Neural progenitor cell (in vitro differentiated cells): Measurements from ENCODE around the gene SDK1. TPM values are rescaled to one million over a fixed set of nuclear protein-coding genes. Genes with fewer than 3 reads are reported as not detected.

Experiments used
- DNase-seq: peaks from one replicate; pipeline ENCODE4 v3.0.0-alpha.2; 2016; ENCODE audit warnings: low spot score
- H2AFZ ChIP-seq: fragments of 200-600 bp; sonication (generic); replicated peaks from 2 replicates; pipeline ENCODE4 v1.6.1; 2016; ENCODE audit warnings: antibody characterized with exemption
- H3F3A ChIP-seq: fragments of 200-600 bp; sonication (generic); 2 replicates; pipeline ENCODE4 v1.6.1; 2016; ENCODE audit warnings: antibody characterized with exemption, low read depth
- H3K27ac ChIP-seq: fragments of 200-600 bp; sonication (generic); 2 replicates; pipeline ENCODE4 v1.5.1; 2016; ENCODE audit warnings: mild to moderate bottlenecking
- H3K27me3 ChIP-seq: fragments of 200-600 bp; sonication (generic); 2 replicates; pipeline ENCODE4 v1.6.1; 2016; ENCODE audit warnings: mild to moderate bottlenecking, moderate library complexity
- H3K36me3 ChIP-seq: fragments of 200-600 bp; sonication (generic); 2 replicates; pipeline ENCODE4 v1.5.1; 2016
- H3K4me1 ChIP-seq: fragments of 200-600 bp; sonication (generic); 2 replicates; pipeline ENCODE4 v1.6.1; 2016; ENCODE audit warnings: mixed run types
- H3K4me2 ChIP-seq: fragments of 200-600 bp; sonication (generic); 2 replicates; pipeline ENCODE4 v1.6.1; 2016
- H3K4me3 ChIP-seq: fragments of 200-600 bp; sonication (generic); 2 replicates; pipeline ENCODE4 v1.5.1; 2016
- H3K79me2 ChIP-seq: fragments of 200-600 bp; sonication (generic); 2 replicates; pipeline ENCODE4 v1.6.1; 2016; ENCODE audit warnings: low read depth
- H3K9ac ChIP-seq: fragments of 200-600 bp; sonication (generic); 2 replicates; pipeline ENCODE4 v1.6.1; 2016
- H3K9me3 ChIP-seq: fragments of 200-600 bp; sonication (generic); 2 replicates; pipeline ENCODE4 v1.5.1; 2016; ENCODE audit warnings: low read depth
- H4K20me1 ChIP-seq: fragments of 200-600 bp; sonication (generic); 2 replicates; pipeline ENCODE4 v1.6.1; 2016; ENCODE audit warnings: low read depth
- H3K27ac Mint-ChIP-seq: 3 replicates; pipeline ENCODE4 v1.8.0; 2021; ENCODE audit warnings: mixed read lengths
- H3K27me3 Mint-ChIP-seq: 2 replicates; pipeline ENCODE4 v1.8.0; 2022; ENCODE audit warnings: low read depth, mild to moderate bottlenecking, inconsistent platforms, moderate library complexity, mixed read lengths; ENCODE audit not compliant: insufficient read depth
- H3K36me3 Mint-ChIP-seq: 3 replicates; pipeline ENCODE4 v1.8.0; 2021; ENCODE audit warnings: mixed read lengths
- H3K4me1 Mint-ChIP-seq: 3 replicates; pipeline ENCODE4 v1.8.0; 2021; ENCODE audit warnings: mixed read lengths
- H3K4me3 Mint-ChIP-seq: 3 replicates; pipeline ENCODE4 v1.8.0; 2021; ENCODE audit warnings: mild to moderate bottlenecking, moderate library complexity, mixed read lengths
- H3K9me3 Mint-ChIP-seq: 3 replicates; pipeline ENCODE4 v1.8.0; 2020; ENCODE audit warnings: mixed read lengths
- EZH2 ChIP-seq: fragments of 200-600 bp; sonication (generic); IDR thresholded peaks from 2 replicates; pipeline ENCODE4 v1.6.1; 2017; ENCODE audit warnings: antibody characterized with exemption, mild to moderate bottlenecking, moderate library complexity
- EZH2phosphoT487 ChIP-seq: fragments of 200-600 bp; sonication (generic); IDR thresholded peaks from 2 replicates; pipeline ENCODE4 v1.6.1; 2017; ENCODE audit warnings: antibody characterized with exemption
- total RNA-seq: library from RNA; depleted of rRNA; stranded (reverse); fragments of >200 nt; gene quantifications from 2 replicates; pipeline ENCODE4 v1.2.3, GENCODE V29; 2015; ENCODE audit warnings: low replicate concordance
- TF ChIP-seq, protein P1 (sequence below): fragments of 200-600 bp; sonication (generic); IDR thresholded peaks from 2 replicates; pipeline ENCODE4 v1.5.1; 2017; ENCODE audit warnings: antibody characterized with exemption, mild to moderate bottlenecking

The SDK1 gene
- total RNA-seq, 1 donor from 2014 or later, result 4.9 TPM

DNA sequence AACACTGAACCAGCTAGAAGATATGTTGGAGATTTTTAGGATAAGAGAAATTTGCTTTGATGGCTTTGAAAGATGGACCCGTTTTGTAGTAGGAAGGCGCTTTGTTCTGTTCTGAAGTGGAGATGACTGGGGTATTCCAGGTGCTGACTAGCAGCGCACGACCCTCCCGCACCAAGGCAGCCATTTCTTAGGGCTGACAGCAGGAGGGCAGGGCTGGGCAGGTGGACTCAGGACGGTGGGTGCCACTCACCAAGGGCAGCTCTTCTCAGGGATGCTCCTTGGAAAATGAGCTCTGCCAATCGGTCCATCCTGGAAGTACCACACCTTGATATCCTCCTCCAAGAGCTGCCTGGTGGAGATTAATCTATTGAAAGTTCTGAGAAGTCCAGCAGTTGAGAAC lies 917.4 kb downstream of the SDK1 start:
- Mint-ChIP-seq H3K27me3 (peaks cover 2% of the 10 kb centered on the region), H3K9me3 (peaks cover 2% of the 10 kb centered on the region), H3K4me1 (peaks cover 3% of the 10 kb centered on the region), H3K27ac (no peak overlapping the region), H3K4me3 (no peak overlapping the region), H3K36me3 (peaks cover 13% of the 10 kb centered on the region)
- no peak for DNase-seq
- Histone ChIP-seq H3K79me2 (no peaks in the 10 kb centered on the region), H3K9me3 (no peaks in the 10 kb centered on the region), H3K27ac (no peak overlapping the region), H3K4me3 (no peak overlapping the region), H3K4me1 (no peaks in the 10 kb centered on the region), H3K9ac (no peak overlapping the region), H3K36me3 (no peaks in the 10 kb centered on the region), H3F3A (no peaks in the 10 kb centered on the region), H3K27me3 (no peaks in the 10 kb centered on the region), H3K4me2 (no peak overlapping the region), H2AFZ (no peak overlapping the region), H4K20me1 (no peaks in the 10 kb centered on the region)
- TF ChIP-seq EZH2, result no peak
- no peak for TF ChIP-seq EZH2phosphoT487
- TF ChIP-seq, protein P1, sequence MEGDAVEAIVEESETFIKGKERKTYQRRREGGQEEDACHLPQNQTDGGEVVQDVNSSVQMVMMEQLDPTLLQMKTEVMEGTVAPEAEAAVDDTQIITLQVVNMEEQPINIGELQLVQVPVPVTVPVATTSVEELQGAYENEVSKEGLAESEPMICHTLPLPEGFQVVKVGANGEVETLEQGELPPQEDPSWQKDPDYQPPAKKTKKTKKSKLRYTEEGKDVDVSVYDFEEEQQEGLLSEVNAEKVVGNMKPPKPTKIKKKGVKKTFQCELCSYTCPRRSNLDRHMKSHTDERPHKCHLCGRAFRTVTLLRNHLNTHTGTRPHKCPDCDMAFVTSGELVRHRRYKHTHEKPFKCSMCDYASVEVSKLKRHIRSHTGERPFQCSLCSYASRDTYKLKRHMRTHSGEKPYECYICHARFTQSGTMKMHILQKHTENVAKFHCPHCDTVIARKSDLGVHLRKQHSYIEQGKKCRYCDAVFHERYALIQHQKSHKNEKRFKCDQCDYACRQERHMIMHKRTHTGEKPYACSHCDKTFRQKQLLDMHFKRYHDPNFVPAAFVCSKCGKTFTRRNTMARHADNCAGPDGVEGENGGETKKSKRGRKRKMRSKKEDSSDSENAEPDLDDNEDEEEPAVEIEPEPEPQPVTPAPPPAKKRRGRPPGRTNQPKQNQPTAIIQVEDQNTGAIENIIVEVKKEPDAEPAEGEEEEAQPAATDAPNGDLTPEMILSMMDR, result no peak

DNA sequence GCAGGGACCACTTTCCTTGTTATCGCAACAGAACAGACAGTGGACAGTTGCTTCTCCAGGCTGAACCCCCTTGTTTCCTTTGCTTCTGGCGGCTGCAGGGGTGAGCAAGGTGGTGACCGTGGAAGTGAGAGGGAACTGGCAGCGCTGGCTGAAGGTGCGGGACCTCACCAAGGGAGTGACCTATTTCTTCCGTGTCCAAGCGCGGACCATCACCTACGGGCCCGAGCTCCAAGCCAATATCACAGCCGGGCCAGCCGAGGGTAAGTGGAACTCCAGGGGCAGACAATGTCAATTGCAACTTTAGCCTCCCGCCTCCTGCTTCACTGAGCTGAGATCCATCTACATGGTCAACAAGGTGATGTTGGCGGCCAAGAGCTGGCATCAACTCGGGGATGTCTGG lies 919.0 kb downstream of the SDK1 start:
- peaks cover 18% of the 10 kb centered on the region for H3K36me3 Mint-ChIP-seq
- peaks cover 2% of the 10 kb centered on the region for H3K27me3 Mint-ChIP-seq
- H3K9me3 Mint-ChIP-seq, result peaks cover 2% of the 10 kb centered on the region
- Histone ChIP-seq H3K4me3 (no peak overlapping the region), H3K36me3 (no peaks in the 10 kb centered on the region), H3F3A (no peaks in the 10 kb centered on the region), H3K4me2 (no peak overlapping the region), H2AFZ (no peak overlapping the region), H3K27me3 (no peaks in the 10 kb centered on the region), H4K20me1 (no peaks in the 10 kb centered on the region), H3K79me2 (no peaks in the 10 kb centered on the region), H3K9me3 (no peaks in the 10 kb centered on the region), H3K4me1 (no peaks in the 10 kb centered on the region), H3K27ac (no peak overlapping the region), H3K9ac (no peak overlapping the region)
- no peak for DNase-seq
- H3K4me1 Mint-ChIP-seq, result peaks cover 2% of the 10 kb centered on the region
- TF ChIP-seq EZH2, result no peak
- TF ChIP-seq EZH2phosphoT487, result no peak
- no peak overlapping the region for H3K27ac Mint-ChIP-seq
- H3K4me3 Mint-ChIP-seq, result no peak overlapping the region

DNA sequence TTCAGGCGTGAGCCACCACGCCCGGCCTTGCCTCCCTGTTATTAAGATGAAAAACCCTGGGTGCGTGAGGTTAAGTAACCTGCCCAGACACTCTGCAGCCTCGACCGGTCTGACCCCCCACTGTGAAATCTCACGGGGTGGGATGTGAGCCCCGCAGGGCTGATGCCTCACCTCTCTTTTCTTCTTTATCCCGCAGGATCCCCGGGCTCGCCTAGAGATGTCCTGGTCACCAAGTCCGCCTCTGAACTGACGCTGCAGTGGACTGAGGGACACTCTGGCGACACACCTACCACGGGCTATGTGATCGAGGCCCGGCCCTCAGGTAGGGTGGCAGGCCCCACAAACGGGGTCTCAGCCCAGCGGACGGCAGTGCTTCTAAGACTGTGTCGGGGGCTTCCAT lies 920.0 kb downstream of the SDK1 start:
- TF ChIP-seq, protein P1, result no peak
- TF ChIP-seq EZH2 (no peak), EZH2phosphoT487 (no peak)
- Histone ChIP-seq H3K27ac (no peak overlapping the region), H3K4me1 (no peaks in the 10 kb centered on the region), H4K20me1 (no peaks in the 10 kb centered on the region), H3K4me3 (no peak overlapping the region), H3K9ac (no peak overlapping the region), H3K36me3 (no peaks in the 10 kb centered on the region), H3F3A (no peaks in the 10 kb centered on the region), H3K27me3 (no peaks in the 10 kb centered on the region), H3K9me3 (no peaks in the 10 kb centered on the region), H3K79me2 (no peaks in the 10 kb centered on the region), H3K4me2 (no peak overlapping the region), H2AFZ (no peak overlapping the region)
- H3K36me3 Mint-ChIP-seq, result peaks cover 21% of the 10 kb centered on the region
- H3K4me3 Mint-ChIP-seq, result no peak overlapping the region
- no peak overlapping the region for H3K27ac Mint-ChIP-seq
- no peaks in the 10 kb centered on the region for H3K27me3 Mint-ChIP-seq
- DNase-seq, result no peak
- peaks cover 2% of the 10 kb centered on the region for H3K9me3 Mint-ChIP-seq
- peaks cover 8% of the 10 kb centered on the region for H3K4me1 Mint-ChIP-seq

DNA sequence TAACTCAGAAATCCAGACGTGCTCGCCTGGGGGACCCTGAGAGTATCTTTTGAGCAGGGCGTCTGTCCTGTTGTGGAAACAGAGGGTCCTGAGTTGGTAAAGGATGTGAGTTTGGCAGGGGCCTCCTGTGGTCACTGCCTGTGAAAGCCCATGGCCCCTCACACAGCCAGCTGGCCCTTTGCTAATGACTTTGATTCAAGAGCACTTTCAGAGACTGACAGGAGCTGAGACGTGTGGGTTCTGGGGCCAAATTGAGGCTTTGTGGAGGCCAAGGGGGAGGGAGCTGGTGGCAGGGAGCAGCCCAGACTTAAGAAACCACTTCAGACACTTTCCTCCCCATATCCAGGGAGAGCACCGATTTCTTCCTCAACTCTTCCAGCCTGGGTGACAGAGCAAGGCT lies 921.6 kb downstream of the SDK1 start:
- no peak for DNase-seq
- no peak overlapping the region for H3K27ac ChIP-seq
- Mint-ChIP-seq H3K4me1 (peaks cover 21% of the 10 kb centered on the region), H3K27ac (no peak overlapping the region), H3K27me3 (peaks cover 5% of the 10 kb centered on the region), H3K9me3 (peaks cover 2% of the 10 kb centered on the region), H3K36me3 (peaks cover 21% of the 10 kb centered on the region), H3K4me3 (no peak overlapping the region)
- no peaks in the 10 kb centered on the region for H3K79me2 ChIP-seq
- H3K27me3 ChIP-seq, result no peaks in the 10 kb centered on the region
- no peaks in the 10 kb centered on the region for H4K20me1 ChIP-seq
- H3F3A ChIP-seq, result no peaks in the 10 kb centered on the region
- no peaks in the 10 kb centered on the region for H3K4me1 ChIP-seq
- no peaks in the 10 kb centered on the region for H3K9me3 ChIP-seq
- no peak overlapping the region for H2AFZ ChIP-seq
- H3K4me2 ChIP-seq, result no peak overlapping the region
- no peak overlapping the region for H3K4me3 ChIP-seq
- TF ChIP-seq, protein P1, result no peak
- TF ChIP-seq EZH2 (no peak), EZH2phosphoT487 (no peak)
- no peak overlapping the region for H3K9ac ChIP-seq
- H3K36me3 ChIP-seq, result no peaks in the 10 kb centered on the region
